SHP77 treated with DMSO at 0.1 percent for 48 hours (cell line): ENCODE data around the gene C4orf36.

Source experiments
- DNase-seq: peaks from one replicate; lab custom pipeline; 2025; lab: John Stamatoyannopoulos, UW

C4orf36 gene

GRCh38 chr4:86857341-86858052 is 34.7 kb downstream of the C4orf36 start:
- no peak for DNase-seq

DNA sequence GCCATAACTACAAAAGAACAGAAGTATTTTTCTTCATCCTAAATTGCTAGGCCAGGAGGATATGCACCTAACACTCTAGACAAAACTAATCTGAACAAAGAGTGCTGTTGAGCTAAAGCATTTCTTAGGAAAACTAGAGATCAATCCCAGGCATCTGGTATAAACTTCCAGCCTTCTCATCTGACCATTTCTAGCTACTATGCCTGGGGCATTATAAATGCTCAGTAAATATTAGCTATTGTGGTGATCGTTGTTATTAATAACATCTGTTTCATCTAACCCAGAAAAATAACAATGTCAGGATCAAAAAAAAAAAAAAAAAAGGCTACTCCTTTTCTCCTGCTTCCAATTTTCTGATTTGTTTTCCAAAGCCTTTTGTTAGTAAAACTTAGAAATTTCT is 35.3 kb downstream of the C4orf36 start:
- no peak for DNase-seq

GRCh38 chr4:86855572-86855971 is 36.6 kb downstream of the C4orf36 start:
- DNase-seq: no peak

GRCh38 chr4:86853209-86853608 is 39.0 kb downstream of the C4orf36 start:
- DNase-seq: no peak

DNA sequence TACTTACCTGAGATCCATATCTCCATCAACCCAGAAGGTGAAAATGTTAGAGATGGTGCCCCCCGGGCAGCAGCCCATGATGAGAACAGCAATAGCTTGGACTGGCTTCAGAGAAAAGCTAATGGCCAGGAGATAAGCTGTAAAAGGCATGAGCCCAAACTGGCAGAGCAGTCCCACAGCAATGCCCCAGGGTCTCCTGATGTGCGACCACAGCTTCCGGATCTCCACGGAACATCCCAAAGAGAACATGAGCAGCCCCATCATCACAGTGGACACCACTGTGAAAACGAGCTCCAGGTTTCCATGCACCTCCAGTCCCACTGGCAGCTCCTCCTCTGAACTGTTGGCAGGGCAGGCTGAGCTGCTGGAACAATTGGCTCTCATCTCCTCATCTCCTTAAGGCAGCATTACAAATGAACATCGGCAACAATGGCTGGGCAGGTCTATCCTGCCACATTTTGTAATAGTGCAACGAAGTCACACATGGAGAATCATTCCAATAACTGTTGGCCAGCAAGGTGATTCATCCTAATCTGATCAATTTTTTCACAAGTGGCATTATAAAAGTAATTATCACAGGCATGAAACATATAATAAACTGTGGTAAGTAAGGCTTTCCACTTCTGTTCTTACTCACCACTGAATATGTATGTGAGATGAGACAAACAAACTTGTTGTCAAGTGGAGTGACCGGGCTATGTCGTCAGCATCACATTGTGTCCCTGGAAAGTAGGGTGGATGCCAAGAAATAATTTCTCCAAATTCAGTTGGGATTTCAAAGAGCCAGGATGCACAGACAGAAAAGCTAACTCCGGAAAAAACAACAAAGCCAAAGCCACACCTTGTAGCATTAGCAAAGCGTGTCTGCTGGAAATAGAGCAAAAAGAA is 43.2 kb downstream of the C4orf36 start, which contains the start of gene SLC10A6:
TSS of gene SLC10A6 (minus strand) at position 653 of the 888 bp plus-strand sequence. CDS start at position 384, 269 bp downstream.
- no peak for DNase-seq

GRCh38 chr4:86848136-86848535 is 44.1 kb downstream of the C4orf36 start:
- no peak for DNase-seq

DNA sequence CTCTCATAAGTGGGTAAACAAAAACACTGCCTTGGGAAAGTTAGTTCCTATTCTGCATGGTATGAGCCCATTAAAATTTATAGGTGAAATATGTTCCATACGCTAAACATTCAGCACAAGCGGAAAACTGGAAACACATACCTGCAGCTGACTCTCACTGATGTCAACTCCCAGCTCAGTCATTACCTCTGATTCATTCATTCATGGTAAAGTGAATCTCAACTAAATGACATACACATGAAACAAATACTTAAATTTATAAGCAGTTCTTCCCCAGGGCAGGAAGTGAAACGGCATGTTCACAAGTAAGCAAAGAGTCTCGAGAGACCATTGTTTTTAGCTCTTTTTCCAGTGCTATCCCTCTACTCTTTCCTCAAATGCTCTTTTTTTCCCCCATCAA is 44.7 kb downstream of the C4orf36 start:
- no peak for DNase-seq

DNA sequence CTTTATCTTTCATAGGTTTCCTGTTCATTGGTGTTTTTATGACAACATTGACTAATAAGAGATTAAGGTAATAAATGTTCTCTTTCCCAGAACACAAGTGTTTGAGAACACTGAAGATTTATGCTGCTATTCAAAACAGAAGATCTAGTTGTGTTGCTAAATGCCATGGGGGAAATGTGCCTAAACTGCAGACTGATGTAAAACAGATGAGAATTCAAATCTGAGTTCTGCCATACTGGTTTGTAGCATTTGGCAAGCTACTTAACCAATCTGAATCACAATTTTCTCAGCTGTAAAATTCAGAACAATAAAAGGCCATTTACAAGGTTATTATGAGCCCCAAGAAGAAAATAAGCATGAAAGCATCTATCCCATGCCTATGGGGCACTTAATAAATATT is 45.3 kb downstream of the C4orf36 start:
- no peak for DNase-seq

DNA sequence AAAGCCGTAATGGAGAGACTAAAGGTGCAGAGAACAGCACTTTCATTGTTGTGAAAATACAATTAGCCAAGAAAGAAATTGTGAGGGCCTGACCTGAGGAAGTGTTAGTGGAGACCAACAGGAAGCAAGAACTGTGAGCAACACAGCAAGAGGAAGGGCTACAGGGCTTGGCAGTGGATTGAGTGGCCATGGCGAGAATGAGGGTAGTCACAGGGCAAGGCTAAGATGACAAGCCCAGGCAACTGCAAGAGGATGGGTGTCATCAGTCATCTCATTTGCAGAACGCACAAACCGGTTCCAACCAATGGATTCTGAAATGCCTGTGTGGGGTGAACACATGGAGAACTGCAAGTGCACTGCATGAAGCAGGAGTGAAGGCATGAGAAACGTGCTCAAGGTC is 46.6 kb downstream of the C4orf36 start:
- DNase-seq: no peak

- DNase-seq: no peak
These were observed 50.9 kb downstream of the C4orf36 start for GRCh38 chr4:86841309-86841708.

DNA sequence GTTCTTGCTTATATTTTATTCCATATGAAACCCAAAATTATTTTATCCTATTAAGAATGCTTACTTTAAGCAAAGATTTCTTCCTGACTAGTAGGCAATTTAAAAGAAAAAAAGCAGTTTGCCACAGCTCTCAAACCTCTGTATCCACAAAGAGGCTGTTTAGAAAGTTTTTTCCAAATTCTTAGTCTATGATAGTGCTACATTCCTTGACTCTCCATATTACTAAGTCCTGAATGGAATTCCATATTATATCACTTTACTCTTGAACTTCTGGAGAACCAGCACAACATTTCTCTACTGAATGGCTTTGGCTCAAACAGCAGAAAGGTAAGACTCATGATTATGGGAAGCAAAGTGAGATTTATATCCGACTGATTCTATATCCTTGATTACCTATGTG is 51.4 kb downstream of the C4orf36 start:
- DNase-seq: no peak

GRCh38 chr4:86837691-86838503 is 54.3 kb downstream of the C4orf36 start:
- no peak for DNase-seq

- no peak for DNase-seq
These were observed 56.5 kb downstream of the C4orf36 start for GRCh38 chr4:86835677-86836076.

GRCh38 chr4:86834901-86835300 is 57.3 kb downstream of the C4orf36 start:
- no peak for DNase-seq

- DNase-seq: no peak
These were observed 58.6 kb downstream of the C4orf36 start for GRCh38 chr4:86833615-86834014.

GRCh38 chr4:86831262-86832130 is 60.7 kb downstream of the C4orf36 start:
- DNase-seq: no peak
